Large intestine (tissue), 3 donors: ENCODE measurements around the gene GTPBP1. TPM values are rescaled to one million over a fixed set of nuclear protein-coding genes. Genes with fewer than 3 reads are reported as not detected.
A peak's percentile ranks its signal among the peaks of the same experiment; 100 is the strongest.

ENCODE experiments used
- DNase-seq, 2 donors: peaks; one replicate each; pipeline versions ENCODE4 v3.0.0 to v3.0.0-alpha.2; 2013
- H3K27ac ChIP-seq: one replicate; pipeline ENCODE4 v1.5.1; 2013; ENCODE audit warnings: low read length
- H3K27me3 ChIP-seq: 2 replicates; pipeline ENCODE4 v1.6.1; 2013; ENCODE audit warnings: low read length; ENCODE audit not compliant: control insufficient read depth, insufficient read depth
- H3K36me3 ChIP-seq: 2 replicates; pipeline ENCODE4 v1.6.1; 2013; ENCODE audit warnings: low read length; ENCODE audit not compliant: control insufficient read depth, insufficient read depth
- H3K4me1 ChIP-seq: one replicate; pipeline ENCODE4 v1.6.1; 2013; ENCODE audit warnings: low read length; ENCODE audit not compliant: control insufficient read depth, insufficient read depth
- H3K4me3 ChIP-seq: one replicate; pipeline ENCODE4 v1.5.1; 2013; ENCODE audit warnings: low read length
- H3K9me3 ChIP-seq: one replicate; pipeline ENCODE4 v1.6.1; 2013; ENCODE audit warnings: mild to moderate bottlenecking, low read depth, low read length, moderate library complexity; ENCODE audit not compliant: control insufficient read depth
- WGBS: methylation state at CpG from one replicate; pipeline ENCODE4 v1.1.5; 2013; ENCODE audit warnings: low lambda C conversion rate; ENCODE audit not compliant: insufficient coverage; 5-methylcytosine and 5-hydroxymethylcytosine counted together
- polyA plus RNA-seq: library from polyadenylated mRNA; unstranded; fragments of 120-200 nt; gene quantifications from one replicate; pipeline ENCODE4 v1.2.1, GENCODE V29; 2013

GTPBP1 gene
- polyA plus RNA-seq, 1 donor: 57.4 TPM

- H3K9me3 ChIP-seq: no peaks in the 10 kb centered on the region
- no peak overlapping the region for H3K4me3 ChIP-seq
- peak in 1 of 2 donors; percentile 81 for DNase-seq
- H3K27me3 ChIP-seq: no peaks in the 10 kb centered on the region
- H3K36me3 ChIP-seq: peaks cover 47% of the 10 kb centered on the region
- peaks cover 51% of the 10 kb centered on the region for H3K4me1 ChIP-seq
- peak overlapping the region; percentile 65 for H3K27ac ChIP-seq
- no CpG with 5 or more reads among the region's 1 CpG for WGBS
Measured at GRCh38 chr22:38689651-38690050, 16.1 kb upstream of the GTPBP1 start.

GRCh38 chr22:38694049-38694448 lies 11.7 kb upstream of the GTPBP1 start:
- Histone ChIP-seq H3K27ac (peak overlapping the region; percentile 91), H3K36me3 (peaks cover 9% of the 10 kb centered on the region), H3K4me3 (no peak overlapping the region), H3K4me1 (peaks cover 72% of the 10 kb centered on the region), H3K9me3 (no peaks in the 10 kb centered on the region), H3K27me3 (no peaks in the 10 kb centered on the region)
- WGBS: no CpG with 5 or more reads among the region's 2 CpGs
- DNase-seq: peak; percentile 95 to 98

GRCh38 chr22:38694940-38695339 lies 10.8 kb upstream of the GTPBP1 start:
- peaks cover 66% of the 10 kb centered on the region for H3K4me1 ChIP-seq

GRCh38 chr22:38696606-38697424 lies 8.9 kb upstream of the GTPBP1 start:
- peak in 1 of 2 donors; percentile 52 for DNase-seq
- WGBS: 0% methylated on average over 2 of the region's 3 CpGs

More at GRCh38 chr22:38694940-38695339, 10.8 kb upstream of the GTPBP1 start:
- H3K9me3 ChIP-seq: no peaks in the 10 kb centered on the region
- DNase-seq: peak; percentile 78 to 87
- peak overlapping the region; percentile 91 for H3K27ac ChIP-seq
- peaks cover 5% of the 10 kb centered on the region for H3K36me3 ChIP-seq
- no peaks in the 10 kb centered on the region for H3K27me3 ChIP-seq
- no peak overlapping the region for H3K4me3 ChIP-seq
- no CpG with 5 or more reads among the region's 3 CpGs for WGBS

GRCh38 chr22:38697425-38698089 lies 8.2 kb upstream of the GTPBP1 start:
- peak in 1 of 2 donors; percentile 69 for DNase-seq
- H3K4me3 ChIP-seq: peak overlapping the region; percentile 48
- peaks cover 45% of the 10 kb centered on the region for H3K4me1 ChIP-seq
- H3K9me3 ChIP-seq: no peaks in the 10 kb centered on the region
- H3K27ac ChIP-seq: peak overlapping the region; percentile 91
- no CpG with 5 or more reads among the region's 8 CpGs for WGBS
- H3K27me3 ChIP-seq: no peaks in the 10 kb centered on the region
- no peaks in the 10 kb centered on the region for H3K36me3 ChIP-seq

More at GRCh38 chr22:38696606-38697424, 8.9 kb upstream of the GTPBP1 start:
- Histone ChIP-seq H3K27me3 (no peaks in the 10 kb centered on the region), H3K36me3 (peaks cover 3% of the 10 kb centered on the region), H3K4me3 (peak overlapping the region; percentile 48), H3K4me1 (peaks cover 50% of the 10 kb centered on the region), H3K27ac (peak overlapping the region; percentile 91), H3K9me3 (no peaks in the 10 kb centered on the region)

- H3K4me3 ChIP-seq: peak overlapping the region; percentile 48
- DNase-seq: peak in 1 of 2 donors; percentile 49
- H3K27ac ChIP-seq: peak overlapping the region; percentile 91
- WGBS: 80% methylated on average over 1 of the region's 13 CpGs
- H3K4me1 ChIP-seq: peaks cover 36% of the 10 kb centered on the region
- no peaks in the 10 kb centered on the region for H3K36me3 ChIP-seq
- no peaks in the 10 kb centered on the region for H3K27me3 ChIP-seq
- no peaks in the 10 kb centered on the region for H3K9me3 ChIP-seq
Measured at GRCh38 chr22:38698407-38699094, 7.2 kb upstream of the GTPBP1 start.

GRCh38 chr22:38699143-38699542 lies 6.6 kb upstream of the GTPBP1 start:
- WGBS: no CpG with 5 or more reads among the region's 5 CpGs
- peak in 1 of 2 donors; percentile 47 for DNase-seq
- H3K36me3 ChIP-seq: no peaks in the 10 kb centered on the region
- peak overlapping the region; percentile 48 for H3K4me3 ChIP-seq
- no peaks in the 10 kb centered on the region for H3K9me3 ChIP-seq
- no peaks in the 10 kb centered on the region for H3K27me3 ChIP-seq
- peaks cover 32% of the 10 kb centered on the region for H3K4me1 ChIP-seq
- peak overlapping the region; percentile 91 for H3K27ac ChIP-seq

- peak overlapping the region; percentile 48 for H3K4me3 ChIP-seq
- H3K36me3 ChIP-seq: no peaks in the 10 kb centered on the region
- peaks cover 31% of the 10 kb centered on the region for H3K4me1 ChIP-seq
- no peaks in the 10 kb centered on the region for H3K27me3 ChIP-seq
- WGBS: no CpG with 5 or more reads among the region's 6 CpGs
- no peaks in the 10 kb centered on the region for H3K9me3 ChIP-seq
- peak in 1 of 2 donors; percentile 70 for DNase-seq
- peak overlapping the region; percentile 91 for H3K27ac ChIP-seq
Measured at GRCh38 chr22:38699784-38700183, 6.0 kb upstream of the GTPBP1 start.

- no peaks in the 10 kb centered on the region for H3K9me3 ChIP-seq
- H3K27ac ChIP-seq: peak overlapping the region; percentile 91
- peak in 1 of 2 donors; percentile 61 for DNase-seq
- H3K36me3 ChIP-seq: no peaks in the 10 kb centered on the region
- WGBS: no CpG with 5 or more reads among the region's 57 CpGs
- peaks cover 31% of the 10 kb centered on the region for H3K4me1 ChIP-seq
- H3K27me3 ChIP-seq: no peaks in the 10 kb centered on the region
- peak overlapping the region; percentile 48 for H3K4me3 ChIP-seq
Measured at GRCh38 chr22:38700270-38700788, 5.4 kb upstream of the GTPBP1 start.
